A673 (cell line): ENCODE measurements around the gene SMC6. TPM values are rescaled to one million over a fixed set of nuclear protein-coding genes. Genes with fewer than 3 reads are reported as not detected.

Experiments used
- BruUV-seq: library from RNA; stranded (reverse); fragments of 400-500 nt; replicated peaks from 2 replicates; lab custom pipeline; 2021; lab: Mats Ljungman, UMichigan
- CTCF ChIA-PET: fragments of 300-600 bp; sonication (Branson Sonifier 250); formaldehyde crosslinking; loops from one replicate; lab custom pipeline; 2022; ENCODE audit warnings: antibody characterized with exemption; lab: Charles Lee
- POLR2A ChIA-PET: fragments of 300-600 bp; sonication (Branson Sonifier 250); formaldehyde crosslinking; loops from one replicate; lab custom pipeline; 2022; ENCODE audit warnings: antibody characterized with exemption; ENCODE audit not compliant: low non-redundant PET; lab: Charles Lee
- DNase-seq: peaks from one replicate; pipeline ENCODE4 v3.0.0-alpha.2; 2015; ENCODE audit warnings: low spot score
- H3K27ac ChIP-seq: fragments of 200-600 bp; sonication (generic); 2 replicates; pipeline ENCODE4 v1.5.1; 2016; ENCODE audit warnings: mixed run types, low read depth, mild to moderate bottlenecking, mixed read lengths, antibody characterized with exemption, low read length; ENCODE audit not compliant: poor library complexity, severe bottlenecking
- H3K27me3 ChIP-seq: fragments of 200-600 bp; sonication (generic); replicated peaks from 2 replicates; pipeline ENCODE4 v1.6.1; 2017; ENCODE audit warnings: mixed run types, low read depth, mild to moderate bottlenecking, mixed read lengths, antibody characterized with exemption, low read length; ENCODE audit not compliant: insufficient read depth, poor library complexity
- H3K36me3 ChIP-seq: fragments of 200-600 bp; sonication (generic); 2 replicates; pipeline ENCODE4 v1.6.1; 2016; ENCODE audit warnings: mixed run types, mild to moderate bottlenecking, mixed read lengths, antibody characterized with exemption, low read length; ENCODE audit not compliant: insufficient read depth, poor library complexity, severe bottlenecking
- H3K4me1 ChIP-seq: fragments of 200-600 bp; sonication (generic); 2 replicates; pipeline ENCODE4 v1.6.1; 2017; ENCODE audit warnings: mixed run types, mild to moderate bottlenecking, mixed read lengths, antibody characterized with exemption, low read length; ENCODE audit not compliant: insufficient read depth, poor library complexity, severe bottlenecking
- H3K4me3 ChIP-seq: fragments of 200-600 bp; sonication (generic); 2 replicates; pipeline ENCODE4 v1.5.1; 2016; ENCODE audit warnings: low read depth, mixed run types, mild to moderate bottlenecking, mixed read lengths, low read length; ENCODE audit not compliant: poor library complexity, severe bottlenecking
- H3K9me3 ChIP-seq: fragments of 200-600 bp; sonication (generic); 2 replicates; pipeline ENCODE4 v1.6.1; 2016; ENCODE audit warnings: mixed run types, low read depth, mild to moderate bottlenecking, mixed read lengths, antibody characterized with exemption, low read length; ENCODE audit not compliant: poor library complexity, severe bottlenecking
- CTCF ChIP-seq: fragments of 300-800, 200-600 bp; sonication (generic); conservative IDR thresholded peaks from 2 replicates; pipeline ENCODE4 v1.5.1; 2017; ENCODE audit warnings: low read depth, mild to moderate bottlenecking, antibody characterized with exemption, low read length, moderate library complexity, mixed read lengths
- EZH2 ChIP-seq: fragments of 200-600 bp; sonication (generic); IDR thresholded peaks from 2 replicates; pipeline ENCODE4 v1.6.1; 2017; ENCODE audit warnings: borderline replicate concordance, low read depth, mild to moderate bottlenecking, mixed read lengths, antibody characterized with exemption, low read length; ENCODE audit not compliant: poor library complexity, severe bottlenecking
- intact Hi-C: fragments of 100-400 bp; cut with micrococcal nuclease; formaldehyde crosslinking; loops from one replicate; pipeline ENCODE4 v1.10.0; 2022; ENCODE audit not compliant: unreplicated experiment
- total RNA-seq: library from RNA; stranded (reverse); gene quantifications from 2 replicates; pipeline ENCODE4 v1.2.3, GENCODE V29; 2021

SMC6 gene
- total RNA-seq, 1 experiment from 2014 or later = 49.5 TPM

GRCh38 chr2:17661460-17661859 is 92.2 kb downstream of the SMC6 start:
- Histone ChIP-seq H3K27me3 (no peaks in the 10 kb centered on the region), H3K27ac (no peak overlapping the region), H3K36me3 (peaks cover 27% of the 10 kb centered on the region), H3K4me1 (no peaks in the 10 kb centered on the region), H3K4me3 (no peak overlapping the region), H3K9me3 (no peaks in the 10 kb centered on the region)
- intact Hi-C loops = no loop called here
- TF ChIP-seq CTCF (no peak), EZH2 (no peak)
- ChIA-PET CTCF (no interaction called here), POLR2A (interaction anchor here (0.6 kb wide), 2 partner anchors 141 to 582 kb away, joined by 3 to 4 read pairs; no protein-coding TSS in a partner anchor)
- DNase-seq = no peak
- BruUV-seq = no TSS peak

- no TSS peak for BruUV-seq
These were observed 93.4 kb downstream of the SMC6 start for GRCh38 chr2:17660219-17660618.

GRCh38 chr2:17658251-17658843 is 95.3 kb downstream of the SMC6 start:
- ChIA-PET CTCF (no interaction called here), POLR2A (no interaction called here)
- Histone ChIP-seq H3K4me1 (no peaks in the 10 kb centered on the region), H3K36me3 (no peaks in the 10 kb centered on the region), H3K27me3 (no peaks in the 10 kb centered on the region), H3K27ac (no peak overlapping the region), H3K9me3 (no peaks in the 10 kb centered on the region), H3K4me3 (no peak overlapping the region)
- no peak for TF ChIP-seq CTCF
- TF ChIP-seq EZH2 = no peak
- DNase-seq = no peak
- intact Hi-C loops = no loop called here
- no TSS peak for BruUV-seq

More at GRCh38 chr2:17660219-17660618, 93.4 kb downstream of the SMC6 start:
- no peaks in the 10 kb centered on the region for H3K9me3 ChIP-seq
- peaks cover 16% of the 10 kb centered on the region for H3K36me3 ChIP-seq
- TF ChIP-seq CTCF = no peak
- no peak for TF ChIP-seq EZH2
- no peak for DNase-seq
- CTCF ChIA-PET = no interaction called here
- no peak overlapping the region for H3K27ac ChIP-seq
- intact Hi-C loops = no loop called here
- H3K4me3 ChIP-seq = no peak overlapping the region
- POLR2A ChIA-PET = no interaction called here
- H3K4me1 ChIP-seq = no peaks in the 10 kb centered on the region
- H3K27me3 ChIP-seq = no peaks in the 10 kb centered on the region
